AG09309 (cell line): ENCODE measurements around the gene ZNF2.

Experiments used
- DNase-seq: peaks from one replicate; pipeline ENCODE4 v3.0.0-alpha.2; 2010; ENCODE audit warnings: low read depth
- H3K4me3 ChIP-seq: 2 replicates; pipeline ENCODE4 v1.5.1; 2011; ENCODE audit warnings: mild to moderate bottlenecking, low read depth, low read length, moderate library complexity; ENCODE audit not compliant: control insufficient read depth
- TF ChIP-seq, protein P1 (sequence below): IDR thresholded peaks from 2 replicates; pipeline ENCODE4 v1.5.1; 2011; ENCODE audit warnings: mild to moderate bottlenecking, low read depth, low read length, inconsistent platforms; ENCODE audit not compliant: insufficient read depth, control insufficient read depth; ENCODE audit errors: missing control alignments

The ZNF2 gene

DNA sequence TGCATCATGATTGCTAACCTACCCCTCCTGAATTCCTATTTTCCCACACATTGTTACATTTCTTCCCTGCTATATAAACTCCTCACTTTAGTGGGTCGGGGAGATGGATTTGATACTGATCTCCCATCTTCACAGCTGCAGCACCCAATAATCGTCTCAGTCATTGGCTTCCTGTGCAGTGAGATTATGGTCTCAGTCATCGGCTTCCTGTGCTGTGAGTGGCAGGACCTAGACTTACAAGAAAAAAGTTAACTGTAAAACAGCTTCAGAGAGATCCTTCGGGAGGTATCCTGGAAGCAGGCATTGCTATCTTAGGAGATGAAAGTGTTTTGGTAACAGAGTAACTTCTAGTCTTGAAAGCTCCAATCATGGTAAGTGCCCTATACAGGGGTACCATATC, 38.3 kb downstream of the ZNF2 start:
- TF ChIP-seq, protein P1, sequence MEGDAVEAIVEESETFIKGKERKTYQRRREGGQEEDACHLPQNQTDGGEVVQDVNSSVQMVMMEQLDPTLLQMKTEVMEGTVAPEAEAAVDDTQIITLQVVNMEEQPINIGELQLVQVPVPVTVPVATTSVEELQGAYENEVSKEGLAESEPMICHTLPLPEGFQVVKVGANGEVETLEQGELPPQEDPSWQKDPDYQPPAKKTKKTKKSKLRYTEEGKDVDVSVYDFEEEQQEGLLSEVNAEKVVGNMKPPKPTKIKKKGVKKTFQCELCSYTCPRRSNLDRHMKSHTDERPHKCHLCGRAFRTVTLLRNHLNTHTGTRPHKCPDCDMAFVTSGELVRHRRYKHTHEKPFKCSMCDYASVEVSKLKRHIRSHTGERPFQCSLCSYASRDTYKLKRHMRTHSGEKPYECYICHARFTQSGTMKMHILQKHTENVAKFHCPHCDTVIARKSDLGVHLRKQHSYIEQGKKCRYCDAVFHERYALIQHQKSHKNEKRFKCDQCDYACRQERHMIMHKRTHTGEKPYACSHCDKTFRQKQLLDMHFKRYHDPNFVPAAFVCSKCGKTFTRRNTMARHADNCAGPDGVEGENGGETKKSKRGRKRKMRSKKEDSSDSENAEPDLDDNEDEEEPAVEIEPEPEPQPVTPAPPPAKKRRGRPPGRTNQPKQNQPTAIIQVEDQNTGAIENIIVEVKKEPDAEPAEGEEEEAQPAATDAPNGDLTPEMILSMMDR: no peak
- H3K4me3 ChIP-seq: no peak overlapping the region
- DNase-seq: no peak

DNA sequence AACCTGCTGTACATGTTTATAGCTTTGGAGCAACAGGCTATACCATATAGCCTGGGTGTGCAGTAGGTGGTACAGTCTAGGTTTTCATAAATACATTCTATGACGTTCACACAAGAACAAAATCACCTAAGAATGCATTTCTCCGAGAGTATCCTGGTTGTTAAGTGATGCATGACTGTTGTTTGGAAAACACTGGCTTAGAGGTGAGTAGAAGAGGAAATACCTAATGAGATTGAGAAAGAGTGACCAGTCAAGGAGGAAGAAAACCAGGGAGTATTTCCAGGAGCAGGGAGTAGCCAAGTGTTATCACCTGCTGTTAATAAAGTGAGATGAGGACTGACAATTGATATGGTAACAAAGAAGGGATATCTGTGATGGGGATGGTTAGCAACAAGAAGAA, 38.8 kb downstream of the ZNF2 start:
- no peak overlapping the region for H3K4me3 ChIP-seq
- TF ChIP-seq, protein P1: no peak
- no peak for DNase-seq

DNA sequence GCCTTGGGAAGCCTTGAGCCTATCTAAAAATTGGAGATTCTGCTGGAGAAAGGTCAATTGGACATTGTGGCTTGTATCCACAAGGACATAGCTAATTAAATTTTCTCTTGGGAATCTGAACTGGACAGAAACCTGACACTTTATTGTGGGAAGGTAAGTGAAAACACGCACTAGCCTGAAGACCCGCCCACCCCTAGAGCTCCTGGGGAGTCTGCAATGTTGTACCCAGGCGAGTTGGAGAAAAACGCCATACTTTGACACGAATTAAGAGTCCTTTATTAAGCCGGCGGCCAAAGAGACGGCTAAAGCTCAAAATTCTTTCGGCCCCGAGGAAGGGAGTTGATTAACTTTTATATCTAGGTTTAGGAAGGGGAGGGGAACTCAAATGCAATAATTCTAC, 40.5 kb downstream of the ZNF2 start:
- H3K4me3 ChIP-seq: no peak overlapping the region
- DNase-seq: no peak
- TF ChIP-seq, protein P1: no peak

DNA sequence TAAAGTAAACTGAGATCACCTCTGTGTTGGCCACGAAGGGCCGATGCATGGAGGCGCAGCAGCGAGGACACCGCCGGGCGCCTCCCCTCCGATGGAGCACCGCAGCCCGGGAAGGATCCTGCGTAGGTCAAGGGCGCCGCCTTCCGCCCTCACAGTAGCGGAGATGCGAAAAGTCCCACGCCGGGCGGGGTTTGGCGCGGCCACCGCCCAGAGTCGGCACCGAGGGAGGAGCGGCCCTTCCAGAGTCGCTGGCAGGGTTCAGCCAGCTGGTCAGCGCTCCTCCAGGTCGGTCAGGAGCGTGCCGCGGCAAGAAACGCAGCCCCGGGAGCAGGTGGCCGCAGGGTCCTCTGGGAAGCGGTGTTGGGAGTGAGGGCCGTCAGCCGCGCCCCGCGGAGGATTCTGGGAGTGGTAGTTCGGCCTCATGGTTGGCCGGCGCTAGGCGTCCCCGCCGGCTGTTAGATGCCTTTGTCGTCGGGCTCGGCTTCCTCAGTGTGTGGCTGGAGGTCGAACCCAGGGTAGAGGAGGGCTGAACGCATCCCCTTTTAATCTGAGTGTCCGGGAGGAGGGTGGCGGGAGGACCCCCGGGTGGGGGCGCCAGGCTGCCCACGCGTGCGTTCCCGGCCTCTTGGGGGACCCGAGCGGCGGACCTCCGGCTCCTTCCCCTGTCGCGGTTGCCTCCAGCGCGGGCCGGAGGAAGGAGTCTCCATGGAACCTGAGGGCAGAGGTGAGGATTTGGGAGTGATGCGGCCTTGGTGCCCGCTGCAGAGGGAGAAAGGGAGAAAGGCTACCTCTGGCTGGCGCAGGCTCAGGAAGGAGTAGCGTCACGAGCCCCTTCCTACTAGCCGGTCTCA, 41.7 kb downstream of the ZNF2 start, which contains the start of gene ZNF892:
TSS of gene ZNF892 (plus strand) at position 411 of the 851 bp plus-strand sequence. CDS start at position 706, 295 bp downstream.
- TF ChIP-seq, protein P1: peak; percentile 49
- peak; percentile 40 for DNase-seq
- H3K4me3 ChIP-seq: peak within 1 kb of the TSS; percentile 73

DNA sequence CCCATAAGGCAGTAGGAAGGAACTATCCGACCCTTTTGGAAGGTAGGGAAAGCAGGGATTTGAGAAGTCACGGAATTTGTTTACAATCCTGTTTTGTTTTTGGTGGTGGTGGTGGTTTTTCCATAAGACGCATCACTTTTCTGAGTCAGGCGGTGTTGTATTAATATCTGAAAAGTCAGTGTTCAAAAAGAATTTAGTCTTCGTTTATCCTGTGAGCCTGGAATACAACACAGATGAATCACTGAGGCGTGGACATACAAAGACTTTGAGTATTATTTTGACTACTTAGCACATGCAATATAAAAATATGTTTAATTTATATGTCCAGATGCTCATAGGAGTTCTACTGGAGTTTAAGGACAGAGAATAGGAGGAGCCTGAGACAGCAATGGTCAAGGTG, 42.5 kb downstream of the ZNF2 start:
- TF ChIP-seq, protein P1: no peak
- DNase-seq: no peak
- peak overlapping the region; percentile 73 for H3K4me3 ChIP-seq

DNA sequence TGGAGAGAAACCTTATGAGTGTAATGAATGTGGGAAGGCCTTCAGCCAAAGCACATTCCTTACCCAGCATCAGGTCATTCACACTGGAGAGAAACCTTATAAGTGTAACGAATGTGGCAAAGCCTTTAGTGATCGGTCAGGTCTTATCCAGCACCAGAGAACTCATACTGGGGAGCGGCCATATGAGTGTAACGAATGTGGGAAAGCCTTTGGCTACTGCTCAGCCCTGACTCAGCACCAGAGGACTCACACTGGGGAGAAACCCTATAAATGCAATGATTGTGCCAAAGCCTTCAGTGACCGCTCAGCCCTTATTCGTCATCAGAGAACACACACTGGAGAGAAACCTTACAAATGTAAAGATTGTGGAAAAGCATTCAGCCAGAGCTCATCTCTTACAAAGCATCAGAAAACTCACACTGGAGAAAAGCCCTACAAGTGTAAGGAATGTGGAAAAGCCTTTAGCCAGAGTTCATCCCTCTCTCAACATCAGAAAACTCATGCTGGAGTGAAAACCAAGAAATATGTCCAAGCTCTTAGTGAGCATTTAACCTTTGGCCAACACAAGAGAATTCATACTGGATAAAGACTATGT, 49.5 kb downstream of the ZNF2 start:
- TF ChIP-seq, protein P1: no peak
- H3K4me3 ChIP-seq: no peak overlapping the region
- DNase-seq: no peak

DNA sequence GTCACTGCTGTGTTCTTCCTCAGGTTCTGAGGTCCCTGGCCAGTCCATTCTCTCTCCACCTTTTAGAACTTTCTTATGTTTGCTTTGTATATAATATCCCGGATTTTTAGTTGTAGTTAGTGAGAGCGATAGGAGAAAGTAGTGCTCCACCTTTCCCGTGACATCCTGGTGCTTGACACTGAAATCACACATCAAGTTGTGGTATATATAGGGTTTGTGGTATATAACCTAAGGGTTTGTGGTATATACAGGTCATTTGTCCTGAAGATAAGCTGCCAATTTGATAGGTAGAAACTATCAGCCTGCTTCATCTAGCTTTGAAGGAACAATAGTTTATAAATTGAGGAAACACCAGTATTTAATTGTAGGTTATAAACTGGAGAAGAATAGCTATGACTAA, 54.8 kb downstream of the ZNF2 start:
- TF ChIP-seq, protein P1: no peak
- no peak overlapping the region for H3K4me3 ChIP-seq
- no peak for DNase-seq
